Thoracic aorta (tissue), 2 donors: ENCODE measurements around the gene VSTM2L. TPM values are rescaled to one million over a fixed set of nuclear protein-coding genes. Genes with fewer than 3 reads are reported as not detected.

ENCODE experiments used
- ATAC-seq: fragments of 150-250 bp; one replicate; pipeline ENCODE4 v1.8.0; 2017; ENCODE audit warnings: low read depth; ENCODE audit not compliant: insufficient number of reproducible peaks, low FRiP score
- DNase-seq: peaks from one replicate; pipeline ENCODE4 v3.0.0-alpha.2; 2020; ENCODE audit warnings: low spot score
- H3K27ac ChIP-seq, 2 donors: fragments of 200-600 bp; sonication (generic); 1 replicate in 1 of 2; 2 replicates in 1 of 2; pipeline ENCODE4 v1.5.1; 2016; ENCODE audit warnings: mild to moderate bottlenecking in 2 of 2, moderate library complexity in 2 of 2
- H3K27me3 ChIP-seq: fragments of 200-600 bp; sonication (generic); replicated peaks from 2 replicates; pipeline ENCODE4 v1.6.0; 2016; ENCODE audit warnings: mild to moderate bottlenecking; ENCODE audit not compliant: insufficient read depth
- H3K36me3 ChIP-seq: fragments of 200-600 bp; sonication (generic); one replicate; pipeline ENCODE4 v1.5.1; 2016
- H3K4me1 ChIP-seq, 2 donors: fragments of 200-600 bp; sonication (generic); 1 replicate in 1 of 2; 2 replicates in 1 of 2; pipeline versions ENCODE4 v1.5.1 to v1.6.0; 2016; ENCODE audit warnings: low read depth in 2 of 2, mild to moderate bottlenecking in 1 of 2; ENCODE audit not compliant: control insufficient read depth in 1 of 2
- H3K4me3 ChIP-seq: fragments of 200-600 bp; sonication (generic); 2 replicates; pipeline ENCODE4 v1.5.1; 2016; ENCODE audit warnings: mild to moderate bottlenecking
- H3K9me3 ChIP-seq: fragments of 200-600 bp; sonication (generic); 2 replicates; pipeline ENCODE4 v1.5.1; 2016
- CTCF ChIP-seq: fragments of 200-600 bp; sonication (generic); IDR thresholded peaks from one replicate; pipeline ENCODE4 v1.5.1; 2019; ENCODE audit warnings: antibody characterized with exemption
- total RNA-seq, 2 donors: library from RNA; depleted of rRNA; stranded (reverse); fragments of >200 nt; gene quantifications; one replicate each; pipeline versions ENCODE4 v1.1.0 to v1.2.3, GENCODE V29; 2016

The VSTM2L gene
- total RNA-seq, 2 donors from 2014 or later: 0.68 to 5.4 TPM

- H3K27me3 ChIP-seq: no peaks in the 10 kb centered on the region
- H3K36me3 ChIP-seq: peaks cover 12% of the 10 kb centered on the region
- H3K4me3 ChIP-seq: no peak overlapping the region
- ATAC-seq: no peak
- no peak overlapping the region for H3K27ac ChIP-seq
- peaks cover under 1 to 15% of the 10 kb centered on the region in 2 donors for H3K4me1 ChIP-seq
- peak; percentile 68 for TF ChIP-seq CTCF
- H3K9me3 ChIP-seq: no peaks in the 10 kb centered on the region
- no peak for DNase-seq
Measured at GRCh38 chr20:37992802-37993409, 90.0 kb downstream of the VSTM2L start.

GRCh38 chr20:37994512-37994911, 91.6 kb downstream of the VSTM2L start:
- ATAC-seq (no peak), DNase-seq (no peak)
- Histone ChIP-seq H3K4me1 (peaks cover 0 to 13% of the 10 kb centered on the region in 2 donors), H3K36me3 (peaks cover 26% of the 10 kb centered on the region), H3K4me3 (no peak overlapping the region), H3K27ac (no peak overlapping the region), H3K27me3 (no peaks in the 10 kb centered on the region), H3K9me3 (no peaks in the 10 kb centered on the region)
- no peak for TF ChIP-seq CTCF

Other genes starting within 250 kb of the VSTM2L start
- 10 to 100 TPM; 22.6 to 34.3 TPM for gene CTNNBL1, start 209.1 kb upstream of the VSTM2L start, total RNA-seq
- gene TTI1, start 130.3 kb downstream of the VSTM2L start, total RNA-seq: 10 to 100 TPM; 12.2 to 20.1 TPM
- 10 to 100 TPM; 22.3 to 77.7 TPM for gene RPRD1B, start 130.6 kb downstream of the VSTM2L start, total RNA-seq